Measurements from ENCODE around the gene STK38.
A peak's percentile ranks its signal among the peaks of the same experiment; 100 is the strongest.

DNA sequence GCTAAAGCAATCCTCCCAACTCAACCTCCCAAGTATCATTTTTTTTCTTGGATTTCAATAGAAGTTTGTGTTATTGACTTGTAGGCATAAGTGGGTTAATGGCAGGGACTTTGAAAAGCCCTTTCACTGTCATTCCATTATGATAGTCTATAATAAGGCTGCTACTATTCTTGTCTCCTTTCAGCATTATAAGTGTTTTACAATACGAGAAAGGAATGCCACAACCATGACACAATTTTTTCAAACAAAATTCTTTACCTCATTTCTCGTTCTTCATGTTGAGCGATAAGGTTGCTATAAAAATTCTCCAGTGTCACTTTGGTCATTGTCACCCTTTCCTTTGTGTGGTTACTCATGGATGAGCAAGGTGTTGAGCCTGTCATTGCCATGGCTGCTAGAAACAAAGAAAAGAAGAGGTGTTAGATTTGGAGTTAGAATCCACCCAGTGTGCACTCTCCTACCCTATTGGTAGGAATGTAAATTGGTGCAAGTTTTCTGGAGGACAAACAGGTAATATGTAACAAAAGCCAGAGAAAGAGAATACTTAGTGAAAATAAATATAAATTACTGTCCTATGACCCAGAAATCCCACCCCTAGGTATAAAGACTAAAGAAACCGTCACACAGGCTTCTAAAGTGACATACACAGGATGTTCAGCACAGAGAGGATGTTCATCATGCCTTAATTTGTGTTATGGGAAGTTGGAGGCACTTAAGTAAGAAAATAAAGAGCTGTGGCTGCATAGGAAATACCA lies 7.3 kb downstream of the STK38 start:
- TF ChIP-seq, protein P1, sequence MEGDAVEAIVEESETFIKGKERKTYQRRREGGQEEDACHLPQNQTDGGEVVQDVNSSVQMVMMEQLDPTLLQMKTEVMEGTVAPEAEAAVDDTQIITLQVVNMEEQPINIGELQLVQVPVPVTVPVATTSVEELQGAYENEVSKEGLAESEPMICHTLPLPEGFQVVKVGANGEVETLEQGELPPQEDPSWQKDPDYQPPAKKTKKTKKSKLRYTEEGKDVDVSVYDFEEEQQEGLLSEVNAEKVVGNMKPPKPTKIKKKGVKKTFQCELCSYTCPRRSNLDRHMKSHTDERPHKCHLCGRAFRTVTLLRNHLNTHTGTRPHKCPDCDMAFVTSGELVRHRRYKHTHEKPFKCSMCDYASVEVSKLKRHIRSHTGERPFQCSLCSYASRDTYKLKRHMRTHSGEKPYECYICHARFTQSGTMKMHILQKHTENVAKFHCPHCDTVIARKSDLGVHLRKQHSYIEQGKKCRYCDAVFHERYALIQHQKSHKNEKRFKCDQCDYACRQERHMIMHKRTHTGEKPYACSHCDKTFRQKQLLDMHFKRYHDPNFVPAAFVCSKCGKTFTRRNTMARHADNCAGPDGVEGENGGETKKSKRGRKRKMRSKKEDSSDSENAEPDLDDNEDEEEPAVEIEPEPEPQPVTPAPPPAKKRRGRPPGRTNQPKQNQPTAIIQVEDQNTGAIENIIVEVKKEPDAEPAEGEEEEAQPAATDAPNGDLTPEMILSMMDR (conservative IDR thresholded peaks at IDR 0.05; ENCODE audit: low read depth, low read length): 0 out of 2 replicates have a peak, but pooled peaks have one; percentile 3
- no peak for TF ChIP-seq POLR2A (IDR thresholded peaks at IDR 0.05; ENCODE audit: low read depth, low read length)
- TF ChIP-seq MAFK (IDR thresholded peaks at IDR 0.05; ENCODE audit: low read depth, low read length): no peak
- TF ChIP-seq, protein P2, sequence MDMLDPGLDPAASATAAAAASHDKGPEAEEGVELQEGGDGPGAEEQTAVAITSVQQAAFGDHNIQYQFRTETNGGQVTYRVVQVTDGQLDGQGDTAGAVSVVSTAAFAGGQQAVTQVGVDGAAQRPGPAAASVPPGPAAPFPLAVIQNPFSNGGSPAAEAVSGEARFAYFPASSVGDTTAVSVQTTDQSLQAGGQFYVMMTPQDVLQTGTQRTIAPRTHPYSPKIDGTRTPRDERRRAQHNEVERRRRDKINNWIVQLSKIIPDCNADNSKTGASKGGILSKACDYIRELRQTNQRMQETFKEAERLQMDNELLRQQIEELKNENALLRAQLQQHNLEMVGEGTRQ (IDR thresholded peaks at IDR 0.05; ENCODE audit: low read depth, low read length): no peak
- TF ChIP-seq NFE2L2 (IDR thresholded peaks at IDR 0.05; ENCODE audit: low read depth, low read length): no peak
- no peak for TF ChIP-seq CHD1 (IDR thresholded peaks at IDR 0.05; ENCODE audit: low read depth, low read length)
- no peak for TF ChIP-seq RAD21 (IDR thresholded peaks at IDR 0.05; ENCODE audit: low read length)
- no peak for TF ChIP-seq CEBPB (IDR thresholded peaks at IDR 0.05; ENCODE audit: low read depth, low read length)
- no peak for TF ChIP-seq SMC3 (IDR thresholded peaks at IDR 0.05; ENCODE audit: low read depth, low read length)
- TF ChIP-seq MXI1 (IDR thresholded peaks at IDR 0.05; ENCODE audit: borderline replicate concordance, low read depth, low read length): no peak
- no peak for TF ChIP-seq MAZ (IDR thresholded peaks at IDR 0.05; ENCODE audit: borderline replicate concordance, low read depth, low read length)
- no peak for TF ChIP-seq RCOR1 (IDR thresholded peaks at IDR 0.05; ENCODE audit: insufficient replicate concordance, low read length)
